HCT116 (cell line): ENCODE measurements around the gene ARSI. TPM values are rescaled to one million over a fixed set of nuclear protein-coding genes. Genes with fewer than 3 reads are reported as not detected.

Source experiments
- ATAC-seq: fragments of 200-7000 bp; cut with Tn5 transposase; 2 replicates; pipeline ENCODE4 v1.9.1; 2020; ENCODE audit warnings: mild to moderate bottlenecking, moderate library complexity
- BruUV-seq: library from RNA; stranded (reverse); fragments of 400-500 nt; replicated peaks from 2 replicates; lab custom pipeline; 2021; lab: Mats Ljungman, UMichigan
- CTCF ChIA-PET: fragments of 300-600 bp; sonication (Branson Sonifier 250); formaldehyde crosslinking; loops from one replicate; lab custom pipeline; 2021; ENCODE audit warnings: antibody characterized with exemption; lab: Charles Lee
- POLR2A ChIA-PET: fragments of 300-600, 350-600 bp; sonication (Branson Sonifier 250); formaldehyde crosslinking; loops from one replicate; lab custom pipeline; 2021; ENCODE audit warnings: antibody characterized with exemption; lab: Charles Lee
- RAD21 ChIA-PET, 2 experiments: fragments of 300-600 bp; sonication (Branson Sonifier 250); formaldehyde crosslinking; loops; one replicate each; lab custom pipeline; 2023; ENCODE audit warnings: low total read pairs in 2 of 2; ENCODE audit not compliant: uncharacterized antibody in 2 of 2, unreplicated experiment in 2 of 2, low non-redundant PET in 1 of 2; lab: Charles Lee
- DNase-seq: peaks from one replicate; pipeline ENCODE4 v3.0.0-alpha.2; 2010; ENCODE audit warnings: low read depth, low spot score
- H2AFZ ChIP-seq: fragments of 200-600 bp; shearing (Covaris generic), sonication (generic); 2 replicates; pipeline ENCODE4 v1.6.1; 2017; ENCODE audit warnings: low read depth, mixed run types, mixed read lengths, antibody characterized with exemption, low read length; ENCODE audit not compliant: poor library complexity, severe bottlenecking
- H3K27ac ChIP-seq: 2 replicates; pipeline ENCODE4 v1.5.1; 2012; ENCODE audit warnings: low read depth, low read length
- H3K27me3 ChIP-seq: fragments of 200-600 bp; sonication (generic); 2 replicates; pipeline ENCODE4 v1.6.1; 2016; ENCODE audit warnings: mixed run types, low read length, mixed read lengths; ENCODE audit not compliant: insufficient read depth
- H3K36me3 ChIP-seq, 2 experiments: fragments of 200-500 bp in 1 of 2; fragments of 200-600 bp in 1 of 2; sonication (Bioruptor generic) in 1 of 2; sonication (generic) in 1 of 2; 2 replicates each; pipeline versions ENCODE4 v1.5.1 to v1.6.1; 2014 to 2016; ENCODE audit warnings: low read length in 2 of 2, inconsistent platforms in 1 of 2, mixed read lengths in 1 of 2, mixed run types in 1 of 2; ENCODE audit not compliant: insufficient read depth in 2 of 2, control insufficient read depth in 1 of 2
- H3K4me1 ChIP-seq, 2 experiments: fragments of 200-600 bp in 1 of 2; sonication (generic) in 1 of 2; 2 replicates each; pipeline versions ENCODE4 v1.5.1 to v1.6.1; 2012 to 2017; ENCODE audit warnings: low read length in 2 of 2, inconsistent platforms in 1 of 2, mild to moderate bottlenecking in 1 of 2, mixed read lengths in 1 of 2, mixed run types in 1 of 2, moderate library complexity in 1 of 2; ENCODE audit not compliant: insufficient read depth in 2 of 2, control insufficient read depth in 1 of 2
- H3K4me2 ChIP-seq: fragments of 200-600 bp; sonication (generic); 2 replicates; pipeline ENCODE4 v1.6.1; 2017; ENCODE audit warnings: mixed run types, low read length, mixed read lengths
- H3K4me3 ChIP-seq, 2 experiments: fragments of 200-600 bp in 1 of 2; sonication (generic) in 1 of 2; replicated peaks in 1 of 2; 2 replicates each; pipeline ENCODE4 v1.5.1; 2011 to 2016; ENCODE audit warnings: low read length in 2 of 2, control low read depth in 1 of 2, low read depth in 1 of 2, mild to moderate bottlenecking in 1 of 2, mixed read lengths in 1 of 2, mixed run types in 1 of 2
- H3K79me2 ChIP-seq: fragments of 200-600 bp; sonication (generic); 2 replicates; pipeline ENCODE4 v1.6.1; 2017; ENCODE audit warnings: mild to moderate bottlenecking, mixed run types, low read length, moderate library complexity, mixed read lengths; ENCODE audit not compliant: insufficient read depth
- H3K9ac ChIP-seq: fragments of 200-600 bp; sonication (generic); 2 replicates; pipeline ENCODE4 v1.6.1; 2016; ENCODE audit warnings: low read length, mixed read lengths
- H3K9me2 ChIP-seq: fragments of 200-600 bp; sonication (generic), shearing (Covaris generic); 2 replicates; pipeline ENCODE4 v1.6.1; 2017; ENCODE audit warnings: mixed run types, mild to moderate bottlenecking, moderate library complexity; ENCODE audit not compliant: insufficient read depth
- H3K9me3 ChIP-seq, 2 experiments: fragments of 200-500 bp in 1 of 2; fragments of 200-600 bp in 1 of 2; sonication (Bioruptor generic) in 1 of 2; sonication (generic) in 1 of 2; 2 replicates each; pipeline ENCODE4 v1.6.1; 2014 to 2017; ENCODE audit warnings: low read length in 2 of 2, mixed read lengths in 2 of 2, inconsistent platforms in 1 of 2, low read depth in 1 of 2, mild to moderate bottlenecking in 1 of 2, mixed run types in 1 of 2, moderate library complexity in 1 of 2; ENCODE audit not compliant: control insufficient read depth in 1 of 2, insufficient read depth in 1 of 2
- H4K20me1 ChIP-seq: fragments of 200-600 bp; sonication (generic), shearing (Covaris generic); 2 replicates; pipeline ENCODE4 v1.6.1; 2017; ENCODE audit warnings: mixed run types, mild to moderate bottlenecking, moderate library complexity; ENCODE audit not compliant: insufficient read depth
- CTCF ChIP-seq, 3 experiments: fragments of 200-600 bp in 1 of 3; sonication (generic) in 1 of 3; IDR thresholded peaks in 2 of 3; conservative IDR thresholded peaks in 1 of 3; 2 replicates each; pipeline ENCODE4 v1.5.1; 2012 to 2017; ENCODE audit warnings: low read depth in 2 of 3, low read length in 2 of 3, antibody characterized with exemption in 1 of 3, borderline replicate concordance in 1 of 3, control low read depth in 1 of 3, mild to moderate bottlenecking in 1 of 3, mixed read lengths in 1 of 3, mixed run types in 1 of 3, moderate library complexity in 1 of 3; ENCODE audit not compliant: insufficient read depth in 1 of 3
- POLR2AphosphoS5 ChIP-seq: IDR thresholded peaks from 2 replicates; pipeline ENCODE4 v1.6.1; 2011; ENCODE audit warnings: mild to moderate bottlenecking, low read depth, low read length, moderate library complexity
- RAD21 ChIP-seq: IDR thresholded peaks from 2 replicates; pipeline ENCODE4 v1.6.1; 2012; ENCODE audit warnings: low read depth, mild to moderate bottlenecking
- SRF ChIP-seq: IDR thresholded peaks from 2 replicates; pipeline ENCODE4 v1.6.1; 2012; ENCODE audit warnings: low read depth
- TCF7L2 ChIP-seq: IDR thresholded peaks from 2 replicates; pipeline ENCODE4 v1.7.0; 2011; ENCODE audit warnings: borderline replicate concordance, inconsistent platforms; ENCODE audit not compliant: insufficient read depth, insufficient read length; ENCODE audit errors: extremely low read depth
- ZBTB33 ChIP-seq: IDR thresholded peaks from 2 replicates; pipeline ENCODE4 v1.6.1; 2011; ENCODE audit warnings: mild to moderate bottlenecking, low read length, moderate library complexity; ENCODE audit not compliant: insufficient replicate concordance; ENCODE audit errors: extremely low read depth
- intact Hi-C: fragments of 100-400 bp; cut with micrococcal nuclease; formaldehyde crosslinking; loops from 2 replicates; pipeline ENCODE4 v1.10.0; 2022
- total RNA-seq: library from RNA; stranded (reverse); gene quantifications from one replicate; pipeline ENCODE4 v1.2.1, GENCODE V29; 2021; ENCODE audit not compliant: unreplicated experiment

The ARSI gene
- total RNA-seq, 1 experiment from 2014 or later = 0.07 TPM

GRCh38 chr5:150274811-150275210 is 27.9 kb downstream of the ARSI start:
- H3K4me2 ChIP-seq = no peak overlapping the region
- no peak overlapping the region for H2AFZ ChIP-seq
- POLR2A ChIA-PET = no interaction called here
- no TSS peak for BruUV-seq
- no peaks in the 10 kb centered on the region for H3K27me3 ChIP-seq
- no peak for ATAC-seq
- H3K79me2 ChIP-seq = no peaks in the 10 kb centered on the region
- TF ChIP-seq ZBTB33 (no peak), TCF7L2 (no peak), POLR2AphosphoS5 (no peak)
- no peaks in the 10 kb centered on the region for H3K4me1 ChIP-seq
- H3K9me2 ChIP-seq = no peaks in the 10 kb centered on the region
- CTCF ChIA-PET = interaction anchor here (1.0 kb wide), 1 partner anchor 75 kb away, joined by 5 read pairs; no protein-coding TSS in a partner anchor
- RAD21 ChIA-PET = no interaction called here
- no peak overlapping the region for H3K9ac ChIP-seq
- no peaks in the 10 kb centered on the region for H3K9me3 ChIP-seq
- DNase-seq = no peak
- H4K20me1 ChIP-seq = no peaks in the 10 kb centered on the region
- H3K4me3 ChIP-seq = no peak overlapping the region
- no peak overlapping the region for H3K27ac ChIP-seq
- intact Hi-C loops = no loop called here
- no peaks in the 10 kb centered on the region for H3K36me3 ChIP-seq

GRCh38 chr5:150272531-150272930 is 30.2 kb downstream of the ARSI start:
- Histone ChIP-seq H2AFZ (no peak overlapping the region), H3K79me2 (no peaks in the 10 kb centered on the region), H3K9ac (no peak overlapping the region), H3K9me3 (no peaks in the 10 kb centered on the region), H3K4me2 (no peak overlapping the region), H4K20me1 (no peaks in the 10 kb centered on the region), H3K36me3 (no peaks in the 10 kb centered on the region), H3K4me3 (no peak overlapping the region), H3K9me2 (no peaks in the 10 kb centered on the region), H3K4me1 (no peaks in the 10 kb centered on the region), H3K27me3 (no peaks in the 10 kb centered on the region), H3K27ac (no peak overlapping the region)
- ATAC-seq (peak; percentile 84), DNase-seq (no peak)
- TF ChIP-seq CTCF (IDR thresholded peaks at IDR 0.05 in 2 of 3, conservative IDR thresholded peaks at IDR 0.05 in 1 of 3; ENCODE audit: borderline replicate concordance in 1 of 3, insufficient read depth in 1 of 3, low read depth in 2 of 3, low read length in 2 of 3) (peak; percentile 43 to 72 (median 45); a peak in 4 of 6 replicates), RAD21 (peak; percentile 86), SRF (no peak)
- intact Hi-C loops = loop anchor here (1.0 kb wide), 2 partner anchors 78 to 164 kb away; no protein-coding TSS in a partner anchor
- ChIA-PET RAD21 (interaction anchor here (1.0 kb wide), 1 partner anchor 164 kb away, joined by 3 to 6 read pairs; no protein-coding TSS in a partner anchor), CTCF (interaction anchor here (1.4 to 1.8 kb wide), 3 partner anchors 18 to 164 kb away, joined by 4 to 20 read pairs (median 4); no protein-coding TSS in a partner anchor), POLR2A (interaction anchor here (1.0 kb wide), 1 partner anchor 20 kb away, joined by 3 read pairs; no protein-coding TSS in a partner anchor)
- BruUV-seq = no TSS peak
